NCI-H82 treated with DMSO at 0.1 percent for 48 hours (cell line): Measurements from ENCODE around the gene CD151.

Source experiments
- DNase-seq: peaks from one replicate; lab custom pipeline; 2025; ENCODE audit not compliant: unreplicated experiment; lab: John Stamatoyannopoulos, UW

CD151 gene

GRCh38 chr11:841981-842369 is 9.2 kb downstream of the CD151 start:
- DNase-seq, result no peak

- peak; percentile 32 for DNase-seq
Measured at GRCh38 chr11:842370-843002, 9.7 kb downstream of the CD151 start, which contains the start of the genes POLR2L and TSPAN4. Gene POLR2L, minus strand, starts transcription at chr11:842529. Its CDS starts 21 bp downstream, at chr11:842508. Gene TSPAN4, plus strand, starts transcription at chr11:842852. Its CDS starts 7,453 bp downstream, at chr11:850305.

GRCh38 chr11:843086-843734 is 10.5 kb downstream of the CD151 start:
- DNase-seq, result no peak

- DNase-seq, result no peak
Measured at GRCh38 chr11:843818-844692, 11.3 kb downstream of the CD151 start.

GRCh38 chr11:844693-845644 is 12.2 kb downstream of the CD151 start:
- no peak for DNase-seq

- no peak for DNase-seq
Measured at GRCh38 chr11:845872-846495, 13.2 kb downstream of the CD151 start.

GRCh38 chr11:846496-847098 is 13.8 kb downstream of the CD151 start:
- no peak for DNase-seq

- DNase-seq, result no peak
Measured at GRCh38 chr11:847876-848275, 15.1 kb downstream of the CD151 start.

GRCh38 chr11:848380-848931 is 15.7 kb downstream of the CD151 start:
- DNase-seq, result no peak

GRCh38 chr11:849104-849824 is 16.5 kb downstream of the CD151 start:
- DNase-seq, result peak; percentile 27

- no peak for DNase-seq
Measured at GRCh38 chr11:849951-850774, 17.4 kb downstream of the CD151 start.

- no peak for DNase-seq
Measured at GRCh38 chr11:850775-851763, 18.3 kb downstream of the CD151 start.

- no peak for DNase-seq
Measured at GRCh38 chr11:852762-853161, 20.0 kb downstream of the CD151 start.

- no peak for DNase-seq
Measured at GRCh38 chr11:853682-854448, 21.1 kb downstream of the CD151 start.

GRCh38 chr11:854601-855329 is 22.0 kb downstream of the CD151 start:
- no peak for DNase-seq
